IMR-90 (cell line): ENCODE measurements around the gene PPDPF. TPM values are rescaled to one million over a fixed set of nuclear protein-coding genes. Genes with fewer than 3 reads are reported as not detected.

Experiments
- ATAC-seq: fragments of 200-7000 bp; cut with Tn5 transposase; 2 replicates; pipeline ENCODE4 v1.9.1; 2020; ENCODE audit warnings: low read depth, mild to moderate bottlenecking, moderate library complexity
- BruUV-seq: library from RNA; stranded (reverse); fragments of 400-500 nt; replicated peaks from 2 replicates; lab custom pipeline; 2021; lab: Mats Ljungman, UMichigan
- CTCF ChIA-PET: fragments of 300-600 bp; formaldehyde crosslinking; extraction: SDS; loops from one replicate; lab custom pipeline; 2021; ENCODE audit warnings: antibody characterized with exemption; lab: Yijun Ruan, JAX
- POLR2A ChIA-PET: fragments of 300-600 bp; sonication (Branson Sonifier 250); formaldehyde crosslinking; loops from one replicate; lab custom pipeline; 2022; ENCODE audit warnings: antibody characterized with exemption; ENCODE audit not compliant: unreplicated experiment; lab: Charles Lee
- DNase-seq: peaks from one replicate; pipeline ENCODE4 v3.0.0; 2013
- H2AFZ ChIP-seq: replicated peaks from 2 replicates; pipeline ENCODE3; 2013; ENCODE audit warnings: low read length, mild to moderate bottlenecking; ENCODE audit not compliant: poor library complexity
- H2AK5ac ChIP-seq: 2 replicates; pipeline ENCODE4 v1.6.1; 2013; ENCODE audit warnings: low read depth, low read length, inconsistent platforms
- H2AK9ac ChIP-seq: replicated peaks from 2 replicates; pipeline ENCODE3; 2013; ENCODE audit warnings: mild to moderate bottlenecking, low read depth, low read length, moderate library complexity; ENCODE audit not compliant: poor library complexity
- H2BK120ac ChIP-seq: 2 replicates; pipeline ENCODE4 v1.6.1; 2013; ENCODE audit warnings: low read depth, low read length, inconsistent platforms
- H2BK15ac ChIP-seq: 3 replicates; pipeline ENCODE4 v1.6.1; 2013; ENCODE audit warnings: low read depth, low read length, inconsistent platforms
- H2BK20ac ChIP-seq: 2 replicates; pipeline ENCODE4 v1.6.1; 2013; ENCODE audit warnings: low read depth, mild to moderate bottlenecking, inconsistent platforms, low read length, moderate library complexity
- H2BK5ac ChIP-seq: 2 replicates; pipeline ENCODE4 v1.6.1; 2013; ENCODE audit warnings: mild to moderate bottlenecking, low read depth, low read length, inconsistent platforms; ENCODE audit not compliant: poor library complexity, severe bottlenecking
- H3K14ac ChIP-seq: replicated peaks from 2 replicates; pipeline ENCODE4 v1.6.1; 2013; ENCODE audit warnings: low read depth, low read length, inconsistent platforms
- H3K18ac ChIP-seq: 2 replicates; pipeline ENCODE4 v1.6.1; 2013; ENCODE audit warnings: low read depth, low read length, control low read depth
- H3K23ac ChIP-seq: 2 replicates; pipeline ENCODE4 v1.6.1; 2013; ENCODE audit warnings: low read depth, low read length, inconsistent platforms
- H3K27ac ChIP-seq: 2 replicates; pipeline ENCODE4 v1.5.1; 2013; ENCODE audit warnings: mild to moderate bottlenecking, control low read depth, low read length; ENCODE audit not compliant: insufficient read depth
- H3K27me3 ChIP-seq: 2 replicates; pipeline ENCODE4 v1.6.1; 2013; ENCODE audit warnings: low read length; ENCODE audit not compliant: control insufficient read depth, insufficient read depth
- H3K36me3 ChIP-seq: 2 replicates; pipeline ENCODE4 v1.6.1; 2013; ENCODE audit warnings: low read length, mixed read lengths; ENCODE audit not compliant: control insufficient read depth, insufficient read depth
- H3K4ac ChIP-seq: 2 replicates; pipeline ENCODE4 v1.6.1; 2013; ENCODE audit warnings: low read depth, low read length, inconsistent platforms
- H3K4me1 ChIP-seq: 2 replicates; pipeline ENCODE4 v1.6.1; 2013; ENCODE audit warnings: low read length, mixed read lengths; ENCODE audit not compliant: control insufficient read depth, insufficient read depth
- H3K4me2 ChIP-seq: 2 replicates; pipeline ENCODE4 v1.6.1; 2013; ENCODE audit warnings: low read depth, mild to moderate bottlenecking, control low read depth, low read length, moderate library complexity
- H3K4me3 ChIP-seq: 2 replicates; pipeline ENCODE4 v1.5.1; 2013; ENCODE audit warnings: low read depth, mild to moderate bottlenecking, control low read depth, low read length, moderate library complexity; ENCODE audit not compliant: insufficient read depth
- H3K56ac ChIP-seq: 2 replicates; pipeline ENCODE4 v1.6.1; 2013; ENCODE audit warnings: low read length, inconsistent platforms; ENCODE audit not compliant: insufficient read depth; ENCODE audit errors: extremely low read depth
- H3K79me1 ChIP-seq, 2 experiments: 2 replicates each; pipeline ENCODE4 v1.6.1; 2013; ENCODE audit warnings: low read length in 2 of 2, inconsistent platforms in 1 of 2, low read depth in 1 of 2
- H3K9ac ChIP-seq: 2 replicates; pipeline ENCODE4 v1.6.1; 2013; ENCODE audit warnings: low read depth, low read length, control low read depth
- H3K9me1 ChIP-seq: 2 replicates; pipeline ENCODE4 v1.6.1; 2013; ENCODE audit warnings: low read length, inconsistent platforms; ENCODE audit not compliant: insufficient read depth
- H3K9me3 ChIP-seq: 2 replicates; pipeline ENCODE4 v1.6.1; 2013; ENCODE audit warnings: low read length; ENCODE audit not compliant: control insufficient read depth, insufficient read depth
- H4K20me1 ChIP-seq: 2 replicates; pipeline ENCODE4 v1.6.1; 2013; ENCODE audit warnings: low read length, inconsistent platforms; ENCODE audit not compliant: insufficient read depth
- H4K5ac ChIP-seq: 2 replicates; pipeline ENCODE4 v1.6.1; 2013; ENCODE audit warnings: mild to moderate bottlenecking, low read depth, low read length, control low read depth
- H4K8ac ChIP-seq, 2 experiments: 2 replicates each; pipeline ENCODE4 v1.6.1; 2013; ENCODE audit warnings: low read depth in 2 of 2, low read length in 2 of 2, control low read depth in 1 of 2, inconsistent platforms in 1 of 2
- H4K91ac ChIP-seq: 2 replicates; pipeline ENCODE4 v1.6.1; 2013; ENCODE audit warnings: low read depth, low read length, inconsistent platforms; ENCODE audit not compliant: insufficient read depth
- CEBPB ChIP-seq: IDR thresholded peaks from 2 replicates; pipeline ENCODE4 v1.6.1; 2012; ENCODE audit warnings: low read depth, low read length, improper control_type of control experiment
- CHD1 ChIP-seq: IDR thresholded peaks from 2 replicates; pipeline ENCODE4 v1.6.1; 2012; ENCODE audit warnings: low read depth, low read length, improper control_type of control experiment
- CTCF ChIP-seq: conservative IDR thresholded peaks from 2 replicates; pipeline ENCODE4 v1.5.1; 2012; ENCODE audit warnings: mild to moderate bottlenecking, low read depth, low read length, improper control_type of control experiment
- FOS ChIP-seq: fragments of 150-350 bp; IDR thresholded peaks from 2 replicates; pipeline ENCODE4 v1.6.1; 2016; ENCODE audit warnings: low read depth, low read length
- MAZ ChIP-seq: IDR thresholded peaks from 2 replicates; pipeline ENCODE4 v1.6.1; 2012; ENCODE audit warnings: low read depth, mild to moderate bottlenecking, low read length, improper control_type of control experiment, moderate library complexity, borderline replicate concordance
- MXI1 ChIP-seq: IDR thresholded peaks from 2 replicates; pipeline ENCODE4 v1.6.1; 2012; ENCODE audit warnings: low read depth, mild to moderate bottlenecking, low read length, moderate library complexity, borderline replicate concordance
- NFE2L2 ChIP-seq: fragments of 150-350 bp; IDR thresholded peaks from 2 replicates; pipeline ENCODE4 v1.6.1; 2016; ENCODE audit warnings: low read depth, mild to moderate bottlenecking, low read length
- POLR2A ChIP-seq: IDR thresholded peaks from 2 replicates; pipeline ENCODE4 v1.6.1; 2012; ENCODE audit warnings: mild to moderate bottlenecking, low read depth, low read length
- RAD21 ChIP-seq: IDR thresholded peaks from 2 replicates; pipeline ENCODE4 v1.6.1; 2012; ENCODE audit warnings: low read length, improper control_type of control experiment
- RCOR1 ChIP-seq: IDR thresholded peaks from 2 replicates; pipeline ENCODE4 v1.6.1; 2012; ENCODE audit warnings: mild to moderate bottlenecking, low read length, improper control_type of control experiment; ENCODE audit not compliant: insufficient replicate concordance
- RFX5 ChIP-seq: IDR thresholded peaks from 2 replicates; pipeline ENCODE4 v1.8.0; 2012; ENCODE audit warnings: low read depth, mild to moderate bottlenecking, low read length, moderate library complexity
- SMC3 ChIP-seq: fragments of 150-350 bp; IDR thresholded peaks from 2 replicates; pipeline ENCODE4 v1.6.1; 2016; ENCODE audit warnings: low read depth, mild to moderate bottlenecking, antibody characterized with exemption, low read length, moderate library complexity
- USF2 ChIP-seq: fragments of 150-350 bp; IDR thresholded peaks from 2 replicates; pipeline ENCODE4 v1.6.1; 2017; ENCODE audit warnings: mild to moderate bottlenecking, antibody characterized with exemption, low read length, low read depth
- WGBS, 2 experiments: methylation state at CpG; one replicate each; pipeline versions ENCODE4 v1.1.5 to v1.1.7; 2013; ENCODE audit warnings: missing lambda C conversion rate in 2 of 2; ENCODE audit not compliant: insufficient read length in 1 of 2; ENCODE audit errors: extremely low coverage in 2 of 2; 5-methylcytosine and 5-hydroxymethylcytosine counted together
- dilution Hi-C: fragments of 300-500 bp; cut with HindIII; formaldehyde crosslinking; loops from one replicate; pipeline ENCODE4 v1.14.3; 2018; ENCODE audit warnings: low sequenced_read_pairs; ENCODE audit not compliant: unreplicated experiment
- in situ Hi-C: fragments of 300-500 bp; cut with MboI; formaldehyde crosslinking; loops from 3 replicates; pipeline ENCODE4 v1.14.3; 2019; ENCODE audit warnings: low sequenced_read_pairs, inconsistent platforms, mixed read lengths
- intact Hi-C: fragments of 100-400 bp; cut with micrococcal nuclease; formaldehyde crosslinking; loops from 2 replicates; pipeline ENCODE4 v1.10.0; 2022
- polyA plus RNA-seq, 3 experiments: library from polyadenylated mRNA; depleted of rRNA; stranded (reverse); fragments of >200 nt; gene quantifications; 2 replicates each; pipeline ENCODE4 v1.2.3, GENCODE V29; 2012; ENCODE audit warnings: low replicate concordance in 1 of 3
- total RNA-seq: library from RNA; depleted of rRNA; stranded (reverse); fragments of >200 nt; gene quantifications from 2 replicates; pipeline ENCODE4 v1.2.3, GENCODE V29; 2012
- TF ChIP-seq, protein P1 (sequence below): fragments of 150-350 bp; IDR thresholded peaks from 2 replicates; pipeline ENCODE4 v1.6.1; 2016; ENCODE audit warnings: low read depth, mild to moderate bottlenecking, low read length, moderate library complexity, borderline replicate concordance

Gene PPDPF
- total and polyA plus RNA-seq, 2 of the 4 experiments (the other 2 are of a cell fraction) = 12.9 to 171 TPM

DNA sequence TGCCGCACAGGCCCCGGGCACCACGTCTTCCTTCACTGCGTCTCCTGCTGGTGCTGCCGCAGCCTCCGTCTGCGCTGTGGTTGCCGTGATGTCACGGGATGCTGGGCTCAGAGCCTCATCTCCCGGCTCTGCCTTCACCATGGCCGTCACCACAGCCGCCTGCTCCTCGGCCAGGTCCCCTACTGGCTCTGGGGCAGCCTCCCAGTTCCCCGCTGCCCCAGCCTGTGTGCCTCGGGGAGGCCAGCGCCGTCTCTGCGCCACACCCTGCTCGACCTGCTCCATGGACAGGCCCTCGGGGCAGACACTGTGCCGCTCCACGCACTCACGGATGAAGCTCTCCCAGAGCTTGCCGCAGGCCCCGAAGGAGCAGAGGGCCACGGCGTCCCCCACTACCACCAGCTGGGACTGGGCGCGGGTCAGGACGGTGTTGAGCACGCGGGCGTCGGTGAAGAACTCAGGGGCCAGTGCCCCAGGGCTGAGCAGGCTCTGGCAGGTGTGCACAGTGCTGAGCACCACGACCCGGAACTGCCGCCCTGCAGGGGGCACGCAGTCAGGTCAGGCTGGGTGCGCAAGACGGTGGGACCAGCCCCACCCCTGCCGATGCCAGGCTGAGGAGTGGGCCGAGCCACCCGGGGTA lies 45.3 kb downstream of the PPDPF start:
- Histone ChIP-seq H2BK15ac (no peak overlapping the region), H2AK5ac (no peak overlapping the region), H3K18ac (no peak overlapping the region), H3K9me1 (no peaks in the 10 kb centered on the region), H4K5ac (no peak overlapping the region), H4K91ac (no peak overlapping the region), H2BK120ac (no peak overlapping the region), H3K27me3 (no peaks in the 10 kb centered on the region), H3K9ac (no peak overlapping the region), H2AFZ (peak overlapping the region; percentile 21), H3K4ac (no peak overlapping the region), H3K56ac (no peak overlapping the region), H3K36me3 (peaks cover 53% of the 10 kb centered on the region), H3K9me3 (no peaks in the 10 kb centered on the region), H3K14ac (no peak overlapping the region), H2BK20ac (no peak overlapping the region), H4K20me1 (no peaks in the 10 kb centered on the region), H3K4me1 (no peaks in the 10 kb centered on the region), H3K23ac (no peak overlapping the region), H4K8ac (no peak overlapping the region), H3K4me2 (no peak overlapping the region), H3K27ac (no peak overlapping the region), H3K79me1 (no peaks in the 10 kb centered on the region), H2AK9ac (no peak overlapping the region), H3K4me3 (no peak overlapping the region), H2BK5ac (no peak overlapping the region)
- POLR2A ChIA-PET = no interaction called here
- dilution Hi-C loops (no loop called here), intact Hi-C loops (no loop called here), in situ Hi-C loops (no loop called here)
- BruUV-seq = no TSS peak
- CTCF ChIA-PET = no interaction called here
- ATAC-seq (no peak), DNase-seq (no peak)
- WGBS, 2 experiments = 93% methylated on average over 32 of the region's 43 CpGs; no CpG with 5 or more reads in 1 of the 2 experiments
- TF ChIP-seq USF2 (no peak), CHD1 (no peak), RFX5 (no peak), RAD21 (no peak), CTCF (no peak), CEBPB (no peak), NFE2L2 (no peak), MAZ (no peak), SMC3 (no peak), POLR2A (no peak), MXI1 (no peak), RCOR1 (no peak), FOS (no peak)
- TF ChIP-seq, protein P1, sequence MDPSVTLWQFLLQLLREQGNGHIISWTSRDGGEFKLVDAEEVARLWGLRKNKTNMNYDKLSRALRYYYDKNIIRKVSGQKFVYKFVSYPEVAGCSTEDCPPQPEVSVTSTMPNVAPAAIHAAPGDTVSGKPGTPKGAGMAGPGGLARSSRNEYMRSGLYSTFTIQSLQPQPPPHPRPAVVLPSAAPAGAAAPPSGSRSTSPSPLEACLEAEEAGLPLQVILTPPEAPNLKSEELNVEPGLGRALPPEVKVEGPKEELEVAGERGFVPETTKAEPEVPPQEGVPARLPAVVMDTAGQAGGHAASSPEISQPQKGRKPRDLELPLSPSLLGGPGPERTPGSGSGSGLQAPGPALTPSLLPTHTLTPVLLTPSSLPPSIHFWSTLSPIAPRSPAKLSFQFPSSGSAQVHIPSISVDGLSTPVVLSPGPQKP = no peak
